ENCODE results near the gene SERPINE2.
"Not testable (repeated sequence)": the region's sequence is repeated elsewhere in the genome, so short reads cannot be mapped to it uniquely, and the experiment has no call there.

DNA sequence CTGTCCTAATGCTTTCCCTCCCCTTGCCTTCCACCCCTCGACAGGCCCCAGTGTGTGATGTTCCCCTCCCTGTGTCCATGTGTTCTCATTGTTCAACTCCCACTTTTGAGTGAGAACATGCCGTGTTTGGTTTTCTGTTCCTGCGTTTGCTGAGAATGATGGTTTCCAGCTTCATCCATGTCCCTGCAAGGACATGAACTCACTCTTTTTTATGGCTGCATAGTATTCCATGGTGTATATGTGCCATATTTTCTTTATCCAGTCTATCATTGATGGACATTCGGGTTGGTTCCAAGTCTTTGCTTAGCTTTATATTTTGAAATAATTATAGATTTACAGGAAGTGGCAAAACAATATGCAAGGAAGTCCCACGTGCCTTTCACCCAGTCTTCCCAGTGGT is 38.4 kb downstream of the SERPINE2 start:
- TF ChIP-seq CTCF (IDR thresholded peaks at IDR 0.05; ENCODE audit: low read length); EZH2 (IDR thresholded peaks at IDR 0.05; ENCODE audit: borderline replicate concordance, low read length): not testable (repeated sequence)

Measured in OCI-LY1 (cell line).